IMR-90 (cell line): Measurements from ENCODE around the gene EGFL8. TPM values are rescaled to one million over a fixed set of nuclear protein-coding genes. Genes with fewer than 3 reads are reported as not detected.

Experiments
- microRNA-seq, 2 experiments: library from miRNA; stranded (forward) in 1 of 2; unstranded in 1 of 2; fragments of 10-50 nt in 1 of 2; fragments of <30 nt in 1 of 2; gene quantifications in 1 of 2; microRNA quantifications in 1 of 2; one replicate each; pipeline versions ENCODE3 to v1.1.0; 2013 to 2020; ENCODE audit not compliant: insufficient read depth in 1 of 2, insufficient read length in 1 of 2, unreplicated experiment in 1 of 2
- polyA plus RNA-seq, 3 experiments: library from polyadenylated mRNA; depleted of rRNA; stranded (reverse); fragments of >200 nt; gene quantifications; 2 replicates each; pipeline ENCODE4 v1.2.3, GENCODE V29; 2012; ENCODE audit warnings: low replicate concordance in 1 of 3
- small RNA-seq, 5 experiments: library from RNA; depleted of rRNA; stranded (forward); fragments of <200 nt; gene quantifications; one replicate each; pipeline ENCODE3, GENCODE V24; 2012
- total RNA-seq: library from RNA; depleted of rRNA; stranded (reverse); fragments of >200 nt; gene quantifications from 2 replicates; pipeline ENCODE4 v1.2.3, GENCODE V29; 2012; rRNA removed

Gene EGFL8
- total and polyA plus RNA-seq, 2 of the 4 experiments (the other 2 are of a cell fraction): 0.18 to 4.7 TPM

Small RNA genes within 50 kb of the gene (microRNA-seq; reads per million reads assigned to microRNA genes)
- gene AL662884.1 (ENCODE audit: insufficient read depth, insufficient read length): not detected
- gene MIR6721 (ENCODE audit: unreplicated experiment): 4.7 reads per million, percentile 8 among the genes with 10 or more reads in this experiment
- gene MIR6833 (ENCODE audit: insufficient read depth in 1 of 2, insufficient read length in 1 of 2, unreplicated experiment in 1 of 2): 0 reads per million in 2 experiments

Small RNA genes within 50 kb of the gene (small RNA-seq; reads per million reads assigned to genes)
- 0 reads per million in 5 experiments for gene AL662884.1
- 0 to 0.04 (median 0) reads per million in 5 experiments for gene MIR6833

Other genes starting within 250 kb of the EGFL8 start
- under 0.01 and 0.18 TPM in 2 replicates for gene C2, start 236.9 kb upstream of the EGFL8 start, total RNA-seq
- 0.19 and 0.26 TPM in 2 replicates for gene C2, start 236.9 kb upstream of the EGFL8 start, polyA plus RNA-seq (2012; rRNA removed)
- 1.4 and 1.8 TPM in 2 replicates for gene CFB, start 218.5 kb upstream of the EGFL8 start, total RNA-seq
- gene CFB, start 218.5 kb upstream of the EGFL8 start, polyA plus RNA-seq (2012; rRNA removed): 5.8 and 6.1 TPM in 2 replicates
- gene NELFE, start 205.6 kb upstream of the EGFL8 start, total RNA-seq: 76.0 and 90.8 TPM in 2 replicates
- gene NELFE, start 205.6 kb upstream of the EGFL8 start, polyA plus RNA-seq (2012; rRNA removed): 63.6 and 65.4 TPM in 2 replicates
- gene SKIC2, start 205.4 kb upstream of the EGFL8 start, total RNA-seq: 30.6 and 34.7 TPM in 2 replicates
- 46.0 and 46.3 TPM in 2 replicates for gene SKIC2, start 205.4 kb upstream of the EGFL8 start, polyA plus RNA-seq (2012; rRNA removed)
- gene DXO, start 192.5 kb upstream of the EGFL8 start, total RNA-seq: 7.8 and 9.3 TPM in 2 replicates
- gene DXO, start 192.5 kb upstream of the EGFL8 start, polyA plus RNA-seq (2012; rRNA removed): 21.4 and 22.1 TPM in 2 replicates
- 0.83 and 0.90 TPM in 2 replicates for gene C4A, start 182.5 kb upstream of the EGFL8 start, total RNA-seq
- gene C4A, start 182.5 kb upstream of the EGFL8 start, polyA plus RNA-seq (2012; rRNA removed): 3.6 and 3.8 TPM in 2 replicates
- gene C4B, start 149.8 kb upstream of the EGFL8 start, total RNA-seq: 0.54 and 0.56 TPM in 2 replicates
- 4.2 and 4.4 TPM in 2 replicates for gene C4B, start 149.8 kb upstream of the EGFL8 start, polyA plus RNA-seq (2012; rRNA removed)
- gene CYP21A2, start 126.2 kb upstream of the EGFL8 start, total RNA-seq: not detected in 2 replicates
- 0.03 and 0.10 TPM in 2 replicates for gene CYP21A2, start 126.2 kb upstream of the EGFL8 start, polyA plus RNA-seq (2012; rRNA removed)
- gene TNXB, start 55.3 kb upstream of the EGFL8 start, total RNA-seq: under 0.01 TPM in 1 of 2 replicates, not detected in the other
- 0.05 and 0.42 TPM in 2 replicates for gene TNXB, start 55.3 kb upstream of the EGFL8 start, polyA plus RNA-seq (2012; rRNA removed)
- gene ATF6B, start 36.3 kb upstream of the EGFL8 start, total RNA-seq: 5.3 and 7.9 TPM in 2 replicates
- gene ATF6B, start 36.3 kb upstream of the EGFL8 start, polyA plus RNA-seq (2012; rRNA removed): 62.6 and 69.6 TPM in 2 replicates
- 5.8 and 5.9 TPM in 2 replicates for gene FKBPL, start 34.3 kb upstream of the EGFL8 start, total RNA-seq
- 3.4 and 3.6 TPM in 2 replicates for gene FKBPL, start 34.3 kb upstream of the EGFL8 start, polyA plus RNA-seq (2012; rRNA removed)
- not detected in 2 replicates for gene PRRT1, start 12.7 kb upstream of the EGFL8 start, total RNA-seq
- gene PRRT1, start 12.7 kb upstream of the EGFL8 start, polyA plus RNA-seq (2012; rRNA removed): 0.87 and 0.99 TPM in 2 replicates
- gene PPT2, start 10.5 kb upstream of the EGFL8 start, total RNA-seq: 2.2 and 3.2 TPM in 2 replicates
- gene PPT2, start 10.5 kb upstream of the EGFL8 start, polyA plus RNA-seq (2012; rRNA removed): 16.2 and 18.7 TPM in 2 replicates
- gene AGPAT1, start 11.5 kb downstream of the EGFL8 start, total RNA-seq: 27.2 TPM in 2 replicates
- gene AGPAT1, start 11.5 kb downstream of the EGFL8 start, polyA plus RNA-seq (2012; rRNA removed): 116 and 126 TPM in 2 replicates
- 18.8 and 28.1 TPM in 2 replicates for gene RNF5, start 13.8 kb downstream of the EGFL8 start, total RNA-seq
- gene RNF5, start 13.8 kb downstream of the EGFL8 start, polyA plus RNA-seq (2012; rRNA removed): 34.1 and 41.4 TPM in 2 replicates
- 0.18 and 0.28 TPM in 2 replicates for gene AGER, start 19.7 kb downstream of the EGFL8 start, total RNA-seq
- gene AGER, start 19.7 kb downstream of the EGFL8 start, polyA plus RNA-seq (2012; rRNA removed): 4.2 and 4.9 TPM in 2 replicates
- gene PBX2, start 25.6 kb downstream of the EGFL8 start, total RNA-seq: 13.9 and 17.7 TPM in 2 replicates
- gene PBX2, start 25.6 kb downstream of the EGFL8 start, polyA plus RNA-seq (2012; rRNA removed): 56.8 and 58.0 TPM in 2 replicates
- gene GPSM3, start 28.0 kb downstream of the EGFL8 start, total RNA-seq: 3.0 and 3.9 TPM in 2 replicates
- 9.8 and 12.2 TPM in 2 replicates for gene GPSM3, start 28.0 kb downstream of the EGFL8 start, polyA plus RNA-seq (2012; rRNA removed)
- 1.3 and 2.2 TPM in 2 replicates for gene NOTCH4, start 59.5 kb downstream of the EGFL8 start, total RNA-seq
- gene NOTCH4, start 59.5 kb downstream of the EGFL8 start, polyA plus RNA-seq (2012; rRNA removed): 0.76 and 0.96 TPM in 2 replicates
- gene TSBP1, start 207.3 kb downstream of the EGFL8 start, total RNA-seq: not detected in 2 replicates
- gene TSBP1, start 207.3 kb downstream of the EGFL8 start, polyA plus RNA-seq (2012; rRNA removed): not detected in 2 replicates
- not detected in 2 replicates for gene BTNL2, start 242.6 kb downstream of the EGFL8 start, total RNA-seq
- gene BTNL2, start 242.6 kb downstream of the EGFL8 start, polyA plus RNA-seq (2012; rRNA removed): not detected in 2 replicates